HG03064 (cell line): Measurements from ENCODE around the gene MAP4K3.
"Not testable (repeated sequence)": the region's sequence is repeated elsewhere in the genome, so short reads cannot be mapped to it uniquely, and the experiment has no call there.

ENCODE experiments used
- ATAC-seq: cut with Tn5 transposase; IDR thresholded peaks from one replicate; pipeline ENCODE4 v1.9.1; 2021; ENCODE audit warnings: low read depth; ENCODE audit not compliant: unreplicated experiment

MAP4K3 gene

DNA sequence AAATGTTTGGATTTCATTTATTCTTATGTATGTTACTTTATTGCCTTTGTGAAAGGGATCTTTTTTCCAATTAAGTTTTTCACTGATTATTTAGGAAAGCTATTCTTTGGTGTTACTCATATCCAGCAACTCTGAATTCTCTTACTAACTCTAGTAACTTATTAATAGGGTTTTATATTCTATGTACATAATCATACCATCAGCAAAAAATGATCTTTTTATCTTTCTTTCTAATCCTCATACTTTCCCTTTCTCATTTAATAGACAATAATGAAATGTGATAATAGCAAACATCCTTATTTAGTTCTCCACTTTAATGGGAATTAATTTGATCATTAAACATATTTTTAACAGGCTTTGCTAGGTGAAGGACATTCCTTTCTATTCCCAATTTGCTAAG, 181.0 kb downstream of the MAP4K3 start:
- no peak for ATAC-seq

DNA sequence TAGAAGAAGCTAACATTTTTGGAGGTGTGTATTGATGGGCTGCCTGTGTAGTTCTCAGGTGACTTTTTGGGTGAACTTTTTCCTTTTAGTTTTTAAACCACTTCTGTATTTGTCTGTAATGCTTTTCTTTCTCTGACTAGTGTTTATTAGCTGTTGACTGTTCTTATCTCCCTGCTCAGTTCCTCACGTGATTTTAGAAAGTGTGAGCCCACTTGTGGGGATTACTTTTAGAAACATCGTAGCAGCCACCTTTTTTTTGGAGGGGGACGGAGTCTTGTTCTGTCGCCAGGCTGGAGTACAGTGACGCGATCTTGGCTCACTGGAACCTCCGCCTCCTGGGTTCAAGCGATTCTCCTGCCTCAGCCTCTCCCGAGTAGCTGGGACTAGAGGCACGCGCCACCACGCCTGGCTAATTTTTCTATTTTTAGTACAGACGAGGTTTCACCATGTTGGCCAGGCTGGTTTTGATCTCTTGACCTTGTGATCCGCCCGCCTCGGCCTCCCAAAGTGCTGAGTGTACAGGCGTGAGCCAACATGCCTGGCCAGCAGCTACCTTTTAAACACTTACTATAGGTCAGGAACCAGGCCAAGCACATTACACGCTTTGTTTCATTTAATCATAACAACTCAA, 184.1 kb downstream of the MAP4K3 start:
- ATAC-seq, result no peak

DNA sequence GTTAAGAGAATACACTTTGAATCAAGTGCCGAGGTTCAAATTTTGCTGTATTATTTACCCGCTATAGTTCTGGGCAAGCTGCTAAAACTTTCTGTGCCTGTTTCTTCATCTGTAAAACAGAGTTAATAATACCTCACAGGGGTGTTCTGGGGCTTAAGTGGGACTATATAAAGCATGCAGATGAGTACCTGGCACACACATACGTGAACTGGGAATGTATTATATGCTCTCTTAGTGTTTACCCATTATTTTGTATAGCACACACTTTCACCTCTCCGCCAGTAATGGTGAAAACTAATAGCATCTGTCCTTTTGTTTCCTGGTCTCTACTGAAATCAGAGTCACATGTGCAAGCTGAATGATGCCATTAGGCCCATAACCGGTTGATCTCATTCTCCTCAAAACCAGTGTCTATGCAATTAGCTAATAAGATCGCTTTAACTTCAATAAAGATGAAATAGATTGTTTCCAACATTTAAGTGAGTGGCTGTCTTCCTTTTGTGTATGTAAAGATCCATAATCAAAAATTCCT, 189.5 kb downstream of the MAP4K3 start:
- ATAC-seq, result no peak

DNA sequence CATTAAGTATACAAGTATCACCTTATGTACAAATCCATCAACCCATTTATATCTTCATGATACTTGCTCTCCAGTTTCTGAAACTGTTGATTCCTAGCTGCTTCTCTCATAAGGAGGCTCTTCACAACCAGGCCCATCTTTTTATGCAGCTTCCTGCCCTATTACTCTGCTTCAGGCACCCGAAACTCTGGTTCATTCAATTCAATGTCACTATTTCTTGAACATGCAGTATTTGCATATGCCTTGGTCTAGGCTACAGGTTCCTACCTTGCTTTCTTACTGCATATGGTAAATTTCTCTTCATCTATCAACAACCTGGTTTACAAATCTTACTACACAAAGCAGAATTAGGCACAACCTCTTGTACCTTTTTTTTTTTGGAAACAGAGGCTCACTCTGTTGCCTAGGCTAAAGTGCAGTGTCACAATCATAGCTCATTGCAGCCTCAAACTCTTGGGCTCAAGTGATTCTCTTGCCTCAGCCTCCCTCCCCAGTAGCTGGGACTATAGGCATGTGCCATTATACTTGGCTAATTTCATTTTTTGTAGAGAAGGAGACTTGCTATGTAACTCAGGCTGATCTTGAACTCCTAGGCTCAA, 190.6 kb downstream of the MAP4K3 start:
- ATAC-seq, result no peak

DNA sequence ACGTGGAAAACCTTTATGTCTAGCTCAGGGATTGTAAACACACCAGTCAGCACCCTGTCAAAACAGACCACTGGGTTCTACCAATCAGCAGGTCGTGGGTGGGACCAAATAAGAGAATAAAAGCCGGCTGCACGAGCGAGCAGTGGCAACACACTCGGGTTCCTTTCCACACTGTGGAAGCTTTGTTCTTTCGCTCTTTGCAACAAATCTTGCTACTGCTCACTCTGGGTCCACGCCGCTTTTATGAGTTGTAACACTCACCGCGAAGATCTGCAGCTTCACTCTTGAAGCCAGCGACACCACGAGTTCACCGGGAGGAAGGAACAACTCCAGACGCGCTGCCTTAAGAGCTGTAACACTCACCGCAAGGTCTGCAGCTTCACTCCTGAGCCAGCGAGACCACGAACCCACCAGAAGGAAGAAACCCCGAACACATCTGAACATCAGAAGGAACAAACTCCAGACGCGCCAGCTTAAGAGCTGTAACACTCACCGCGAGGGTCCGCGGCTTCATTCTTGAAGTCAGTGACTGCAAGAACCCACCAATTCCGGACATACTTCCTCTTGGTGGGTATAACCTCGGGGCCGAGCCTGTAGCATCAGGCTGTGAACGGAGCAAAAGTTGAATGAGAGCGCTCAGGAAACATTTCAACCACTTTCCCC, 192.0 kb downstream of the MAP4K3 start:
- ATAC-seq, result not testable (repeated sequence)

DNA sequence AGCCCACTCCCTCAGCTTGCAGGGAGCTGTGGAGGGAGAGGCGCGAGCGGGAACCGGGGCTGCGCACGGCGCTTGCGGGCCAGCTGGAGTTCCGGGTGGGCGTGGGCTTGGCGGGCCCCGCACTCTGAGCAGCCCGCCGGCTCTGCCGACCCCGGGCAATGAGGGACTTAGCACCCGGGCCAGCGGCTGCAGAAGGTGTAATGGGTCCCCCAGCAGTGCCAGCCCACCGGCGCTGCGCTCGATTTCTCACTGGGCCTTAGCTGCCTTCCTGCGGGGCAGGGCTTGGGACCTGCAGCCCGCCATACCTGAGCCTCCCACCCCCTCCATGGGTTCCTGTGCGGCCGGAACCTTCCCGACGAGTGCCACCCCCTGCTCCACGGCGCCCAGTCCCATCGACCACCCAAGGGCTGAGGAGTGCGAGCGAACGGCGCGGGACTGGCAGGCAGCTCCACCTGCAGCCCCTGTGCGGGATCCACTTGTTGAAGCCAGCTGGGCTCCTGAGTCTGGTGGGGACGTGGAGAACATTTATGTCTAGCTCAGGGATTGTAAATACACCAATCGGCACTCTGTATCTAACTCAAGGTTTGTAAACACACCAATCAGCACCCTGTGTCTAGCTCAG, 192.7 kb downstream of the MAP4K3 start:
- not testable (repeated sequence) for ATAC-seq

DNA sequence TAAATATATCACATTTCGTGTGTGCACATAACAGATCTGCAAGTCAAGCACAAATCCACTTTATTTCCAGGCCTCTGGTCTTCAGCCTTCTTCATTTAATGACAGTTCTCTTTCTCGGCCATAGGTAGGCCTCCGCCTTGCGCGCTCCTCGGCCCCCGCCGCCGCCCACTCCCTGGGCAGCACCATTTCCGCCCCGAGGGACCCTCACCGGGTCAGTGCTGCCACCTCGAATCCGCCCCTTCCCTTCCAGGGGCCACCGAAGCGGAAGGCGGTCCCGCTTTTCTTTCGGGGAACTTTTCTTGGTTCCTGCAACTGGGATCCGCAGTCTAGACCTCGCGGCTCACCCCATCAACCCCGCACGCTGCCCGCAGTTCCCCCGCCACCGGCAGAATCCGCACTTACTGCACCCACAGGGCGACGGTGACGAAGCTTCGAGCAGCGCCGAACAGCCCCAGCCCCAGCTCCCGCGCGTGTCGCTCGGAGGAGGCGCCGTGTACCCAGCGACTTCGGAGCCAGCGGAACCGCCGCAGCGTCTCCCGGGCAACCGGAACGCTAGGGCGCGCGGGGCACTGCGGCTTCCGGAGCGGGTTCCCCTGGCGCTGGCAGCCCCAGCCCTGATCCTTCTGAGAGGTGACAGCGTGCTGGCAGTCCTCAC, 193.5 kb downstream of the MAP4K3 start, which contains the start of gene CDKL4:
Gene CDKL4, minus strand, starts transcription at position 502 of the 655 bp plus-strand sequence.
- no peak for ATAC-seq

DNA sequence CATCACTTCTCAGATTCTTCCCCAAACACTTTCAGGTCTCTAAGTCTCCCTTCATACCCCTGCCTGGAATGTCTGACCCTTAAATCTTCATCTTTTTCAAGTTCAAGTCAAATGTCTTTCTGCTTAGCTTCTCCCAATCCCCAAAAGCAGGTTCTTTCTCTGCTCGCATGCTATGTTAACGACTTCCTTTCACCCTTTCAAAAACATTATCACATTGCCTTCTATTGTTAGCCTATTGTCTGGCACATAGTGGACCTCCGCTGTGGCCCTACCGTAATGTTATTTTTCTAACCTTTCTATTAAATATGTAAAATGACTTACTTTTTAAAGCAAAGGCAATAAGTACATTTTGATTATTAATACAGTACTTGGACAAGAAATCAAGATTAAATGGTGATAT, 195.5 kb downstream of the MAP4K3 start:
- ATAC-seq, result no peak

DNA sequence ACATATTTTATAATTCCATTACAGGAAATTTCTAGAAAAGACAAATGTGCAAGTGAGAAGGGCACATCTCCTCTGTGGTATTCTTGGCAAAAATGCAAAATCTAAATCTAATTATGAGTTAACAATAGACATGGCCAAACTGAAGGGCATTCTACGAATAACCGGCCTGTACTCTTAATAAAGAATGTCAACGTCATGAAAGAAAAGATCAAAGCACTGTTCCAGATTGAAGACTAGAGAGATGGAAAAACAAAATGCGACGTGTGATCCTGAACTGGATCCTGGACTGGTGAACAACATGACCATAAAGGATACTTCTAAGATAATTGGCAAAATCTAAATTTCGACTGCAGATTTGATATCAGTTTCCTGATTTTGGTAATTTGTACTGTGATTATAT, 196.3 kb downstream of the MAP4K3 start:
- no peak for ATAC-seq

DNA sequence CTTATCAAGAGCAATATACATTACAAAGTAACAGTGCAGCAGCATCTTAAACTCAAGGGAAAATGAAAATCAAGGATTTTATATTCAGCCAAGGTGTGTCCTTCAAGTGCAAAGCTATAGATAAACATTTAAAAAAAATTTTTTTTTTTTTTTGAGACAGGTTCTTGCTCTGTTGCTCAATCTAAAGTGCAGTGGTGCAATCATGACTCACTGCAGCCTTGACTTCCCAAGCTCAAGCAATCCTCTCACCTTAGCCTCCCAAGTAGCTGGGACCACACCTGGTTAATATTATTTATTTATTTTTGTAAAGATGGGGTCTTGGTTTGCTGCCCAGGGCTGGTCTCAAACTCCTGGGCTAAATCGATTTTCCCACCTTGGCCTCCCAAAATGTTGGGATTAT, 202.3 kb downstream of the MAP4K3 start:
- no peak for ATAC-seq

DNA sequence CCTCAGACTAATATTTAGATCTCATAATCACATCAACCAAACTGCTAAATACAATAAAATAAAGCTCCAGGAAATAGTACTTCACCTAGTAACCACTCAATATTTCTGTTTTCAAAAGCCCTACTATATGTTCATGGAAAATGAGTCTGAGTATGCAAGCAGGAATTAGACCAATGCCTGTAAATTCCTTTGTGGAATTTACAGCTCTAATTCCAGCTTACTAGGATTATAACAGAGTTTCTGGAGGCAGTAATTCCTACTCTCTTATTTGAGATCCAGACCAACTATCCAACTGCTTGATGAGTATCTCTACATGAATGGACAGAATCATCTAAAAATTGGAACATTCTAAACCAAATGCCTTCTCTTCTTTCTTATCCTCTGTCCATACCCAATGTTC, 204.9 kb downstream of the MAP4K3 start:
- ATAC-seq, result no peak

DNA sequence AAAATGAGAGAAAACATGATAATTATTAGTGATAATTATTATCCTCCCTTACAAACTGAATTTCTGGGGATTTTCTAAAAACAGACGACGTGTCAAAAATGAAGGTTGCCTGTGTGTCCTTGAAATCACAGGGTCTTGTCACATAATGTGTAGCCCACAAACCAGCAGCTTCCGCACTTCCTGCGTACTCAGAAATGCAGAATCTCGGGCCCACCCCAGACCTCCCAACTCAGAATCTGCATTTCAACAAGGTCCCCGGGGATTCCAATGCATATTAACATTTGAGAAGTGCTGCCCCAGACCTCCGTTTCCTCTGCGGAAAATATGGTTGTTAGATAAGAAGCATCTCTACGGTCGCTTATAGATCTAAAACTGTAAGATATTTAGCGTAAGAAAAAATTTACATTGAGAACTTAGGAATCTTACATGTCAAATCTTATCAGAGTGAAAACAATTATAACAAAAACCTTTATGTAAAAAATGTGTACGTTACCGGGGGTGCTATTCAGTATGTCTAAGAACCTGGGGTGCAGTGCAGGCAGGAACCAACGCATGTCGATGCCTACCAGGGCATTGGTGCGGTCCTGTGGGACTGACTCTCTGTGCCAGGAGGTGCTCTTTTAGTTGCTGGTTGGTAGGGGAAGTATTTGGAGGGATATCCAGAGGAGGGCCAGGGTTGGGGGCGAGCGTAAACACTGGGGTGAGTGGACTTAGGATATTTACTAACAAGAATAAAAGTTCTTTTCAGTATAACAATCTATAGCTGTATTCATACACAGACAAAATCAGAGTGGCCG, 208.5 kb downstream of the MAP4K3 start:
- ATAC-seq, result peak; percentile 28

DNA sequence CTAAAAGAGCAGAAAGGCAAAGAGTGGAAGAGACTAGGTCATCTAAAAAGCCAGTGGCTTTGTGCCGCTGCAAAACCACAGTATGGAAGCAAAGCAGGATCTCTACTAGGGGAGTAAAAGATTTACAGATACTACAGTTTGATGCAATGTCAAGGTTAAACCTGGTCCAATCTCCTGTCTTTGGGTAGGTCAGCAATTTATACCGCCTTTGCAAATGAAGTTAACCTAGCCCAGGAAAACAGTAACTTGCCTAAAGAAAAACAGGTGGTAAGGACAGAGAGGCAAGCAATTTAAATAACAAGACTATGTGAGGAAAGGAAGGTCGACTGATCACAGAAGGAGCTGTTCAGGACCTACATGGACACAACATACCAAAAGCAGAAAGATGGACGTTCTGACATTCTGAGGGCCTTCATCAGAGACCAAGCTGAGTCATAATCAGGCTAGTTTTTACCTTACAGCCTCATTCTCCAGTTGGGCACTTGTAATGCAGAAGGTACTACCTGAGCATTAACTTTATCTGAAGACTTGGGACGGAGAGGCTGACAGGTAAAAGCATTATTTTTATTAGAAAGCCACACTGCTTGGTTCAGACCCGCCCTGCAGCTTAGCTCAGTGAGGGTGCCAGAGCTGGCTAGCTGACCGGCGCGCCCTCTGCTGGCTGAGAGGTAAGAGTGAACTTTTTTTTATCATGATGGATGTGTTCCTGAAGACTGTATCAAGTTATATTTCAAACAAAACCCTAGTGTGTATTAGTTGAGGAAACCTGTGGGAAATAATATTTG, 209.3 kb downstream of the MAP4K3 start:
- peak; percentile 87 for ATAC-seq

DNA sequence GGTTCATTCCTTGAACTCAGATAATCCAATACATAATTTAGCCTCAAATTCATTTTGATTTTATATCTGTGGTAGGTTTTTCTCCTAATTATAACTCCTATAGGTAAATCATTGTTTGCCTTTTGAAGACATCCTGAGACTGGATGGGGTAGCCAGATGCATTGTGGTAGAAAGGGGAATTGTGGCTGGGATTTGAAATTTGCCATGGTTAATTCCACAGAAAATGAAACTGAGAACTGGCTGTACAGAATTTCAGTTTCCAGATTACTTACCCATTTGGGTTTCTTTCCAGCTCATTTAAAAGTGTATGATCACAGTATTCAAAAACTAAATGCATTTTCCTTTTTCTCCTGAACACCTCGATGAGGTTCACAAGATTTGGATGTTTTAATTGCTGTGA, 211.5 kb downstream of the MAP4K3 start:
- no peak for ATAC-seq

DNA sequence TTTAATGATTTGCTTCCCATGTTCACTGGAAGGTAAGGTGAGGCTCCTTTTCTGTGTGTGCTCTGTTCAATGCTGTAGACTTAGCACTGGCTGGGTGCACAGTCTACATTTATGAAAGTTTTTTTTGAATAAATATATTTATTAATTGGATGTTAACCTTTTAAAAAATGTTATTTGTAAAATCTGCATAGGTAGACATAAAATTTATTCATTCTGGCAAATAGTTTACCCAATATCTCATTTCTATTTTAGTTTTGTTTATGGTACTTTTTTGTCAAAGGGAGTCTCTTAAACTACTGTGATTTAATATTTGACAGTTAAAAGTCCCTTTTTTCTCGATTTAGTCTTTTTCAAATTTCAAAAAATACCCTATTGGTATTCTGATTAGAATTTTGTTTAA, 213.2 kb downstream of the MAP4K3 start:
- ATAC-seq, result no peak

DNA sequence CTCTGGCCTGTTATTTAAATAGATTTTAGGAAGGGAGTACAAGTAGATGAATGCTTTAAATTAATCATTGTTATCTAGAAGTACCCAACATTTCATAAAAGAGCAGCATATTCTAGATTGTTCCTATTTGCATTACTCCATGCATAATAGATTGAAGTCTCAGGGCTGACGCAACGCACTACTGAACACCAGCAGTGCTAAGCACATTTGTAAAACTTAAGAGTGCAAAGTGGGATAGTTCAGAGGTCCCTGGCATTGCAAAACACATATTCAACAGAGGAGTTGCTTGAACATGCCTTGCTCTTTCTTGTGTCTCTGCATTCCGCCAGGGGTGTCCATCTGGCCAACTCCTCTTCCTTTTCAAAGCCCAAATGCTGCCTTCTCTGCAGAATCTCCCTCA, 215.6 kb downstream of the MAP4K3 start:
- no peak for ATAC-seq

DNA sequence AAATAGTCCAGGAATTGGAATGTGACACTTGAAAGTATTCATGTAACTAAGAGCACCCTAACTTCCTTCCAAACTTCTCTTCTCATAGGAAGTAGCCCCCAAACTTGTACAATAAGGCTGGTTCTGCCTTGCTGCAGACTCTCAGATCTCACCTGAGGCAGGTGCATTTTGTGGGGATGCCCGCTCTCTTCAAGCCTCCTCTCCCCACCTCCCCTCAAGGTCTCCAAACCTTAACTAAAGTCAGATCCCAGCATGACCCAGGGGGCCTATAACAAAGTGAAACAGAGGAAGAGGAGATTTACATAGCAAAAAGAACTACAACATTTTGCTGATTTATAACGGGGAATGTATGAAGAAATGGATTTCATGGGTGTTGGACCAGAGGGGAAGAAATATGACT, 216.9 kb downstream of the MAP4K3 start:
- no peak for ATAC-seq

DNA sequence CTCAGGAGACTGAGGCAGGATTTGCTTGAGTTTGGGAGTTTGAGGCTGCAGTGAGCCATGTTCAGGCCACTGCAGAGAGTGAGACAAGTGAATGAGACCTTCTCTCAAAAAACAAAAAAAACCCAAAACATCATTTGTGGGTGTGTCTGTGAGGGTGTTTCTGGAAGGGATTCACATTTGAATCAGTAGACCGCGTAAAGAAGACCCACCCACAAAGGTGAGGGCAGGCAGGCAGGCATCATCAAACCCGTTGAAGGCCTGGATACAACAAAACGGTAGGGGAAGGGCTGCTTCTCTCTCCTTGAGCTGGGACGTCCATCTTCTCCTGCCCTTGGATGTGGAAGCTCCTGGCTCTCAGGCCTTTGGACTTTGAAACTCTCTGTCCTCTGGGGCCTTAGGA, 218.7 kb downstream of the MAP4K3 start:
- no peak for ATAC-seq

DNA sequence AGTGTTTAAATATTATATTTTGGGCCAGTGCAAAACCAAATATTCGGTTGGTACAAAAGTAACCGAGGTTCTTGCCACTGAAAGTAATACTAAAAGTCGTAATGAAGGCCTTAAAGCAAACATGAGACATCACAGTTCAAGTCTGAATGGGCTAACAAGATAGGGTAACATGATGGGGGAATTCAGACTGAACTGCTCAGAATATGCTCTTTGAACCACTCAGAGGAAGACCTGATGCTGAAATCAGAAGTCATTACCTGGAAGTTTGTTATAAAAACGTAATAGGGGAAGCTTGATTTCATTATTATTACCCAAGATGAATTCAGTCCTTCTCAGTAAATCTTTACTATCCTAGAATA, 219.9 kb downstream of the MAP4K3 start:
- no peak for ATAC-seq
